ENCODE results near the gene RNF20.
"Not testable (repeated sequence)": the region's sequence is repeated elsewhere in the genome, so short reads cannot be mapped to it uniquely, and the experiment has no call there.

RNF20 gene

GRCh38 chr9:101536351-101536750 is 2.7 kb downstream of the RNF20 start:
- DNase-seq: no peak

- DNase-seq: no peak
These were observed 3.3 kb downstream of the RNF20 start for GRCh38 chr9:101536938-101537337.

GRCh38 chr9:101540069-101540468 is 6.4 kb downstream of the RNF20 start:
- DNase-seq: no peak

- no peak for DNase-seq
These were observed 9.6 kb downstream of the RNF20 start for GRCh38 chr9:101543098-101543735.

GRCh38 chr9:101549472-101550098 is 15.9 kb downstream of the RNF20 start:
- DNase-seq: not testable (repeated sequence)

- no peak for DNase-seq
These were observed 28.1 kb downstream of the RNF20 start for GRCh38 chr9:101561740-101562139.

- no peak for DNase-seq
These were observed 29.3 kb downstream of the RNF20 start for GRCh38 chr9:101562966-101563365.

GRCh38 chr9:101564252-101564651 is 30.6 kb downstream of the RNF20 start:
- DNase-seq: no peak

- DNase-seq: peak in 1 of 3 experiments; percentile 19
These were observed 33.5 kb downstream of the RNF20 start for GRCh38 chr9:101566904-101567724.

- DNase-seq: no peak
These were observed 34.2 kb downstream of the RNF20 start for GRCh38 chr9:101567725-101568350.

- no peak for DNase-seq
These were observed 36.3 kb downstream of the RNF20 start for GRCh38 chr9:101569741-101570501.

GRCh38 chr9:101571114-101571513 is 37.5 kb downstream of the RNF20 start:
- no peak for DNase-seq

GRCh38 chr9:101572316-101572715 is 38.7 kb downstream of the RNF20 start:
- DNase-seq: no peak

GRCh38 chr9:101574731-101575333 is 41.2 kb downstream of the RNF20 start:
- no peak for DNase-seq

- no peak for DNase-seq
These were observed 44.7 kb downstream of the RNF20 start for GRCh38 chr9:101578378-101578777.

- no peak for DNase-seq
These were observed 46.3 kb downstream of the RNF20 start for GRCh38 chr9:101579711-101580545.

GRCh38 chr9:101582553-101582952 is 48.9 kb downstream of the RNF20 start:
- DNase-seq: no peak

GRCh38 chr9:101585740-101586139 is 52.1 kb downstream of the RNF20 start:
- DNase-seq: no peak

GRCh38 chr9:101586651-101587050 is 53.0 kb downstream of the RNF20 start:
- DNase-seq: no peak

- no peak for DNase-seq
These were observed 53.8 kb downstream of the RNF20 start for GRCh38 chr9:101587332-101588043.

- DNase-seq: not testable (repeated sequence)
These were observed 56.4 kb downstream of the RNF20 start for GRCh38 chr9:101590074-101590473.
